DND-41 (cell line): ENCODE measurements around the gene RNASE13.

Experiments used
- EZH2 ChIP-seq: IDR thresholded peaks from 3 replicates; pipeline ENCODE4 v1.6.1; 2012; ENCODE audit warnings: borderline replicate concordance, low read depth, mild to moderate bottlenecking, moderate library complexity, low read length, inconsistent platforms; ENCODE audit not compliant: severe bottlenecking
- TF ChIP-seq, protein P1 (sequence below): IDR thresholded peaks from 2 replicates; pipeline ENCODE4 v1.5.1; 2012; ENCODE audit warnings: borderline replicate concordance, low read length, moderate library complexity, mild to moderate bottlenecking; ENCODE audit not compliant: poor library complexity, severe bottlenecking; ENCODE audit errors: extremely low read depth

DNA sequence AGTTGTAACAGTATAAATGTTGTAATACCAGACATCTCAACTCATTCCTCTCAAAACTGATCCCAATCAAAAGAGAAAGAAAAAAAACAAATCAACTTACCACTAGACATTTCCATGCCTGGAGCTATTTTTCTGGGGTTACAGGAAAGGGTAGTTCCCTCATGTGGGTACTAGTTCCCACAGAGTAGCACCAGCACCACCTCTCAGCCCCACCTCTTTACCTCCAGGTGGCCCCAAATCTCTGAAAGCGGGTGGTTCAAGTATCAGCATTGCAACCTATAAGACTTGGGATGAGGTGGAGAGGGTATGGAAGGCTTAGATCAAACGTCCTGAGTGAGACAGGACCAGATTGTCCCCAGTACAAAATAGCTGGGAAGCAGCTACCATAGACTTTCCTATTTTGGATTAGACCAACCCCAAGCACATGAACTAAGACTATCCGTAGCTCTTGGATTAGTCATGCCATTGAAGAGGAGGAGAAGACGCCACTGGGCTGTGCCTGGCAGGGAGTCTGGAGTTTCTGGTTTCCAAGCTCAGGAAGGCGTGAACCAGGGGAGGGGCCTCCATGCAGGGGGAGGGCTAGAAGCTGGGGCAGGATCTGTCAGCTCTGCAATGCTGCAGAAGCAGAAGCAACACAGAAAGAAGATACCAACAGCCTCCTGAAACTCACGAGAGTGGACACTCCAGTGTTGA, 35.8 kb downstream of the RNASE13 start, which contains the start of gene SLC39A2:
- TF ChIP-seq, protein P1, sequence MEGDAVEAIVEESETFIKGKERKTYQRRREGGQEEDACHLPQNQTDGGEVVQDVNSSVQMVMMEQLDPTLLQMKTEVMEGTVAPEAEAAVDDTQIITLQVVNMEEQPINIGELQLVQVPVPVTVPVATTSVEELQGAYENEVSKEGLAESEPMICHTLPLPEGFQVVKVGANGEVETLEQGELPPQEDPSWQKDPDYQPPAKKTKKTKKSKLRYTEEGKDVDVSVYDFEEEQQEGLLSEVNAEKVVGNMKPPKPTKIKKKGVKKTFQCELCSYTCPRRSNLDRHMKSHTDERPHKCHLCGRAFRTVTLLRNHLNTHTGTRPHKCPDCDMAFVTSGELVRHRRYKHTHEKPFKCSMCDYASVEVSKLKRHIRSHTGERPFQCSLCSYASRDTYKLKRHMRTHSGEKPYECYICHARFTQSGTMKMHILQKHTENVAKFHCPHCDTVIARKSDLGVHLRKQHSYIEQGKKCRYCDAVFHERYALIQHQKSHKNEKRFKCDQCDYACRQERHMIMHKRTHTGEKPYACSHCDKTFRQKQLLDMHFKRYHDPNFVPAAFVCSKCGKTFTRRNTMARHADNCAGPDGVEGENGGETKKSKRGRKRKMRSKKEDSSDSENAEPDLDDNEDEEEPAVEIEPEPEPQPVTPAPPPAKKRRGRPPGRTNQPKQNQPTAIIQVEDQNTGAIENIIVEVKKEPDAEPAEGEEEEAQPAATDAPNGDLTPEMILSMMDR: no peak
- TF ChIP-seq EZH2: no peak
